ENCODE measurements around the gene RFPL1.
"Not testable (repeated sequence)": the region's sequence is repeated elsewhere in the genome, so short reads cannot be mapped to it uniquely, and the experiment has no call there.

RFPL1 gene

DNA sequence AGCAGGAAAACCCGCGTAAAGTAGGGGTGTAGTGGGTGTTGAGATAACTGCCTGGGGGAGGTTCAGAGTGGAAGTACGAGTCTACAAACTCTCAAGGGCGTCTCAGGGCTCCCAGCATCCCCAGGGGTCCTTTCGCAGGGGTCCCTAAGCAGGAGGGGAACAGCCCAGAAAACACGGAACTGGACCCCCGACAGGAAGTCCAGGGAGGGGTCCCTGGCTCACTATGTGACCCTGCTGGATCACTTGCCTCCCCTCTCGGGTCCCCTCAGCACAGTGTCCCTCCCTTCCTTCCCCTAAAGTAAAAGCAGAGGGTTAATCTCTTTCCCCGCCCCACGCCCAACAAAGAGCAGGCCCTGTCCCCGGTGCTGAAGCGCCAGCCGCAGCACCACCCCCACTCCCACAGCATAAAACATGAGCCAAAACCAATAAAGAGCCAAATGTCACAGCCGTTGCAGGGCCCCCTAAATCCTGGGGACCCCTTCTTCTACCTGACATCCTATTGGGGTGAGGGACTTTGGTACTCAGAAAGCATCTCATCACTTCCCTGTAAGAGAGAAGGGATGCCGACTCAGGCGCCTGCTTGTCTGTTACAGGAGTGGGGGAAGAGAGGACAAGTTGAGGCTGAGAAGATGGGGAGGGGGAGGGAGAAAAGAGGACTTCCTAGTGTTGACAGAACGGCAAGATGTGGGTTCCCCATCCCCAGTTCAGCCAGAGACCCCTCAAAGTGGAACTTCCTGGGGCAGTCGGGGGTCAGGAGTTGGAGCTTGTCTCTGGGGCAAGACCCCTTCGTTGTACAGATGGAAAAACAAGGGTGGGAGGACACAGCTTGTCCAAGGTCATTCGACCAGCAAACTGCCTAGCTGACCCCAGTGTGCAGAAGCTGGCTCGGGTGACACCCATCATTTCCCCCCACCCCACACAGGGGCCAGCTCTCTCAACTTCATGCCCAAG lies 40.2 kb downstream of the RFPL1 start:
- no peak for DNase-seq (ENCODE audit: low read depth in 1 of 2, low spot score in 1 of 2)

DNA sequence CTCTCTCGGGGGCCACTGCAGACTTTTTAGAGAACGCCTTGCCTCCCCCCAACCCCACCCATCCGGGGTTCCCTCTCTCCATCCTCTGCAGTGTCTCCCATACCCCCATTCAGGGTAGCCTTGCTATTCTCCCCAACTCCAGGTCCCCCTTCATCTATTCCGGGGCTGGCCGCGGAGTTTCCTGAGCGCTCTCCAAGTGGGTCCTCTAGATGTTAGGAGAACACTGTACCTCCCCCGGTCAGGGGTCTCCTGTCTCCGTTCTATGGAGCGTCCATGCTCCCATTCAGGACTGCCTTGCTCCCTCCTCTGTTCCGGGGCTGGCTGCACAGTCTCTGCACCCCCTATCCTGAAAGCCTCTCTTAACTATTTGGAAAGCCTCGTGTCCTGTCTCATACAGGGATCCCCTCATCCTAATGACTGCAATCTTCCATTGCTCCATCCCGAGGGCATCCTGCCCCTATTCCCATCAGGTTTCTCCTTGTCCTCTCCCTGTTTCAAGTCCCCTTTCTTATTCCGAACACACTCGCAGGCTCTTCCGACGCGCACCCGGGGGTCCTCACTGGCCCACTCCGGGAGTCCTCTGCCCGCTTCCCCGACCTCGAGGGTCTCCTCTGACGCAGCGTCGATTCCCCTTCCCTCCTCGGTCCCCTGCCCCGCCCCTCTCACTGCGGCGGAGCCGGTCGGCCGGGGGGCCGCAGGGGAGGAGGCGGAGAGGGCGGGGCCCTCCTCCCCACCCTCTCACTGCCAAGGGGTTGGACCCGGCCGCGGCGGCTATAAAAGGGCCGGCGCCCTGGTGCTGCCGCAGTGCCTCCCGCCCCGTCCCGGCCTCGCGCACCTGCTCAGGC lies 41.3 kb downstream of the RFPL1 start, which contains the start of gene NEFH:
TSS of gene NEFH (plus strand) at position 802 of the 845 bp plus-strand sequence. CDS start 45 bp downstream, outside the sequence.
- DNase-seq (ENCODE audit: low read depth in 1 of 2, low spot score in 1 of 2): no peak

DNA sequence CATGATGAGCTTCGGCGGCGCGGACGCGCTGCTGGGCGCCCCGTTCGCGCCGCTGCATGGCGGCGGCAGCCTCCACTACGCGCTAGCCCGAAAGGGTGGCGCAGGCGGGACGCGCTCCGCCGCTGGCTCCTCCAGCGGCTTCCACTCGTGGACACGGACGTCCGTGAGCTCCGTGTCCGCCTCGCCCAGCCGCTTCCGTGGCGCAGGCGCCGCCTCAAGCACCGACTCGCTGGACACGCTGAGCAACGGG lies 41.8 kb downstream of the RFPL1 start:
- no peak for DNase-seq (ENCODE audit: low read depth in 1 of 2, low spot score in 1 of 2)

DNA sequence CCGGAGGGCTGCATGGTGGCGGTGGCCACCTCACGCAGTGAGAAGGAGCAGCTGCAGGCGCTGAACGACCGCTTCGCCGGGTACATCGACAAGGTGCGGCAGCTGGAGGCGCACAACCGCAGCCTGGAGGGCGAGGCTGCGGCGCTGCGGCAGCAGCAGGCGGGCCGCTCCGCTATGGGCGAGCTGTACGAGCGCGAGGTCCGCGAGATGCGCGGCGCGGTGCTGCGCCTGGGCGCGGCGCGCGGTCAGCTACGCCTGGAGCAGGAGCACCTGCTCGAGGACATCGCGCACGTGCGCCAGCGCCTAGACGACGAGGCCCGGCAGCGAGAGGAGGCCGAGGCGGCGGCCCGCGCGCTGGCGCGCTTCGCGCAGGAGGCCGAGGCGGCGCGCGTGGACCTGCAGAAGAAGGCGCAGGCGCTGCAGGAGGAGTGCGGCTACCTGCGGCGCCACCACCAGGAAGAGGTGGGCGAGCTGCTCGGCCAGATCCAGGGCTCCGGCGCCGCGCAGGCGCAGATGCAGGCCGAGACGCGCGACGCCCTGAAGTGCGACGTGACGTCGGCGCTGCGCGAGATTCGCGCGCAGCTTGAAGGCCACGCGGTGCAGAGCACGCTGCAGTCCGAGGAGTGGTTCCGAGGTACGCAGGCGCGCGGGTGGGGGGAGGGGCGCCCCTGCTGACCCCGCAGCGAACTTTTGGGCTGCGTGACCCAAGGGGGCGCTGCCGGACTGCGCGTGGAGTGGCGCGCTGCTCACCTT lies 42.3 kb downstream of the RFPL1 start:
- no peak for DNase-seq (ENCODE audit: low read depth in 1 of 2, low spot score in 1 of 2)

DNA sequence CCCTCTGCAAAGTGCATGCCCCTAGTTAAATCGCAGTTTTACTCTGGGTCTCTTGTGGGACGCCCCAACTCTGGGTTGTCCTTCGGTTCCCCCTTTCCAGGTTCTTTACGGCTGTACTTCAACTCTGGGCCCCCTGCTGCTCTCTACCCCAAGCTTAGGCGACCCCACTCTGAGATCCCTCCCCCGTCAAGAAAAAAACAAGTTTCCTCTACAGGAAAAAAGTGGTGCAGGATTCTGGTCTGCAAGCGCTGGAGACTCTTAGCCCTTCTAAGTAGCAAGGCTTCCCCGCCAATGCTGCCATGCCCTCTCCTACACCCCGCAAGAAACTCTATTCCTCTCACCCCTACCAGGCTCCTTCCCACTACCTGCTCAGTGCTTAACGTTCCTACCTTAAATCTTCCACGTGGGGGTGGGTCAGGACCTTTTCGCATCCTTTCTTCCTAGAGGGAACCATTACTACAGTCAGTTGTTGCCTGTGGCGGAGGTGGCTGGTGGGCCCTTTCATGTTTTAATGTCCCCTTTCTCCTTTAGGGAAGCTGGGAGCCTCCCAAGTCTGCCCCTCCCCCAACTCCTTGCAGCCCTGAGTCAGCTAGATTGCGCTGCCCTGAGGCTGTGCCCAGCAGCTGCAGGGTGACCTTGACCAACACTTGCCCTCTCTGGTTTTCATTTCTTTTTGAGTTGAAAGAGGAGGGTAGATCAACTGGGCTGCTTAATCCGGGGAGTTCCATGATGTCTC lies 43.0 kb downstream of the RFPL1 start:
- no peak for DNase-seq (ENCODE audit: low read depth in 1 of 2, low spot score in 1 of 2)

DNA sequence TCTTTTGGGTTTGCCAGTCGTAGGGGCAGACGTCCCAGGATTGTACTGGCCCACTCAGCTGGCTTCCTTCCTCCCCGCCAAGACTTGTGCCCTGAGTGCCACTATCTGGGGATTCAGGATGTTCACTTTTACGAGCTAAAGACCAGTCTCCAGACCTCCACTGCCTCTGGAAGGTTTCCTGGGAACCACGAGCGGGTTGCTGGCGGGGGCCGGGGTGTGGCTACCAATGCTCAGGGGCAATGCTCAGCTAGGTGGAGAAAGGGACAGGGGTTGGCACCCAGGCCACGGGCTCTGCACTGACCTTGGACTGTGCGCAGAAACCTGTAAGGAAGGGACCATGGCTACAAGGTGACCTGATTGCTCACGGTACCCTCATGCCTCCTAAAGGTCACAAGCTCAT lies 43.9 kb downstream of the RFPL1 start:
- no peak for DNase-seq (ENCODE audit: low read depth in 1 of 2, low spot score in 1 of 2)

DNA sequence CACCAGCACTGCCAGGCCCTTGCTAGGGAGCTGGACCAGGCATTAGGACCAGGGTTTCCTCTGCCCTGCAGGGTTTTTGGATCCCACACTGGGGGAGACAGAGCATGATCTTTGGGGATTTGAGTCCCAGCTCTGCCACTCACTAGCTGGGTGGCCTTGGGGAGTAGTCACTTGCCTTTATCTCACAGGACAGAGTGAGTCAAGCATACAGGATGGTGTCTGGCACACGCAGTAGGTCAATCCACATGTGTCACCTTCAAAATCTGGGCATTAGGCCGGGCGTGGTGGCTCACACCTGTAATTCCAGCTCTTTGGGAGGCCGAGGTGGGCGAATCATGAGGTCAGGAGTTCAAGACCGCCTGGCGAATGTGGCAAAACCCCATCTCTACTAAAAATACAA lies 44.3 kb downstream of the RFPL1 start:
- no peak for DNase-seq (ENCODE audit: low read depth in 1 of 2, low spot score in 1 of 2)

DNA sequence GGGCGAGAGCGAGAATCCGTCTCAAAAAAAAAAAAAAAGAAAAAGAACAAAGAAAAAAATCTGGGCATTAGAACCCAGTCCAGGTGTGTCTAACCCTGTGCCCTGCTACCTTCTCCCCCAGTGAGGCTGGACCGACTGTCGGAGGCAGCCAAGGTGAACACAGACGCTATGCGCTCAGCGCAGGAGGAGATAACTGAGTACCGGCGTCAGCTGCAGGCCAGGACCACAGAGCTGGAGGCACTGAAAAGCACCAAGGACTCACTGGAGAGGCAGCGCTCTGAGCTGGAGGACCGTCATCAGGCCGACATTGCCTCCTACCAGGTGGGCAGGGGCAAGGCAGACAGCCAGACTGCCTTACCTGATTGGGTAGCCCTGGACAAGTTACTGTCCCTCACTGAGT lies 44.9 kb downstream of the RFPL1 start:
- DNase-seq (ENCODE audit: low read depth in 1 of 2, low spot score in 1 of 2): no peak

DNA sequence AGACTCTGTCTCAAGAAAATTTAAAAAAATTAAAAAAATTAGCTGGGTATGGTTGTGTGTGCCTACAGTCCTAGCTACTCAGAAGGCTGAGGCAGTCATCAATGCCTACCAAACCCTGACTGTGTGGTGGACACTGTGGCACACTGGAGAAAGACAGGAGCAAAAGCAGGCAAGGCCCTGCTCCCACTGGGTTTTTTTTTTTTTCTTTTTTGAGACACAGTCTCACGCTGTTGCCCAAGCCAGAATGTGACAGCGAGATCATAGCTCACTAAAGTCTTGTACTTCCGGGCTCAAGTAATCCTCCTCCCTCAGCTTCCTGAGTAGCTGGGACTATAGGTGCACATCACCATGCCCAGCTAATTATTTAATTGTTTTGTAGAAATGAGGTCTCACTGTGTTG lies 46.3 kb downstream of the RFPL1 start:
- no peak for DNase-seq (ENCODE audit: low read depth in 1 of 2, low spot score in 1 of 2)

DNA sequence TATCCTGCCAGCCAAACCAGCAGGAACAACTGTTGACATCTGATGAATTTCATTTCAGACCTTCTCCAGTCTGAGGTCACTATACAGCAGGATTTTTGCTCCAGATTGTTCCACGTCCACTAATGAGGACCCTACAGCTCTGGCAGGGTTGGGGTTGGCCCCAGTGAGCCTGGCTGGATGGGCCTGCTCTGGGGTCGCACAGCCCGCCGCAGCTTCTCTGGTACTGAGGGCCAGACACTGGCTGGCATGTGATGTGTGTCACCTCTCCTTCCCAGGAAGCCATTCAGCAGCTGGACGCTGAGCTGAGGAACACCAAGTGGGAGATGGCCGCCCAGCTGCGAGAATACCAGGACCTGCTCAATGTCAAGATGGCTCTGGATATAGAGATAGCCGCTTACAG lies 47.1 kb downstream of the RFPL1 start:
- no peak for DNase-seq (ENCODE audit: low read depth in 1 of 2, low spot score in 1 of 2)

DNA sequence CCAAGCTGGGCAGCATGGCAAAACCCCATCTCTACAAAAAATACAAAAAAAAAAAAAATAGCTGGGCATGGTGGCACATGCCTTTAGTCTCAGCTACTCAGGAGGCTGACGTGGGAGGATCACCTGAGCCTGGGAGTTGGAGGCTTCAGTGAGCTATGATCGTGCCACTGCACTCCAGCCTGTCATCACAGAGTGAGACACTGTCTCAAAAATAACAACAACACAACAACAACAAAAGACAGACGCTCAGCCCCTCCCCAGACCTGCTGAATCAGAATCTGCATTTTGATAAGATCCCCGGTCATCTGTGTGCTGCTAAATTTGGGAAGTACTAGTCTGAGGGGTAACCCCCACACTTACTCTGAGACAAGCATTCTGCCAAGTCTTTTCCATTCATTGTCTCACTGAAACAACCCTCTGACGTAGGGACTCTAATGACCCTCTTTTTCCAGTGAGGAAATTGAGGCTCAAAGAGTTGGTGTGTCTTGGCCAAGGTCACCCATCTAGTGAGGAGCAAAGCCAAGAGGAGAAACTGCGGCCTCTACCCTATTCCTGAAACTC lies 49.1 kb downstream of the RFPL1 start:
- DNase-seq (ENCODE audit: low read depth in 1 of 2, low spot score in 1 of 2): no peak

DNA sequence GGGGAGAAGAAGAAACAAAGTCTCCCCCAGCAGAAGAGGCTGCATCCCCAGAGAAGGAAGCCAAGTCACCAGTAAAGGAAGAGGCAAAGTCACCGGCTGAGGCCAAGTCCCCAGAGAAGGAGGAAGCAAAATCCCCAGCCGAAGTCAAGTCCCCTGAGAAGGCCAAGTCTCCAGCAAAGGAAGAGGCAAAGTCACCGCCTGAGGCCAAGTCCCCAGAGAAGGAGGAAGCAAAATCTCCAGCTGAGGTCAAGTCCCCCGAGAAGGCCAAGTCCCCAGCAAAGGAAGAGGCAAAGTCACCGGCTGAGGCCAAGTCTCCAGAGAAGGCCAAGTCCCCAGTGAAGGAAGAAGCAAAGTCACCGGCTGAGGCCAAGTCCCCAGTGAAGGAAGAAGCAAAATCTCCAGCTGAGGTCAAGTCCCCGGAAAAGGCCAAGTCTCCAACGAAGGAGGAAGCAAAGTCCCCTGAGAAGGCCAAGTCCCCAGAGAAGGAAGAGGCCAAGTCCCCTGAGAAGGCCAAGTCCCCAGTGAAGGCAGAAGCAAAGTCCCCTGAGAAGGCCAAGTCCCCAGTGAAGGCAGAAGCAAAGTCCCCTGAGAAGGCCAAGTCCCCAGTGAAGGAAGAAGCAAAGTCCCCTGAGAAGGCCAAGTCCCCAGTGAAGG lies 50.9 kb downstream of the RFPL1 start:
- DNase-seq (ENCODE audit: low read depth in 1 of 2, low spot score in 1 of 2): not testable (repeated sequence)

DNA sequence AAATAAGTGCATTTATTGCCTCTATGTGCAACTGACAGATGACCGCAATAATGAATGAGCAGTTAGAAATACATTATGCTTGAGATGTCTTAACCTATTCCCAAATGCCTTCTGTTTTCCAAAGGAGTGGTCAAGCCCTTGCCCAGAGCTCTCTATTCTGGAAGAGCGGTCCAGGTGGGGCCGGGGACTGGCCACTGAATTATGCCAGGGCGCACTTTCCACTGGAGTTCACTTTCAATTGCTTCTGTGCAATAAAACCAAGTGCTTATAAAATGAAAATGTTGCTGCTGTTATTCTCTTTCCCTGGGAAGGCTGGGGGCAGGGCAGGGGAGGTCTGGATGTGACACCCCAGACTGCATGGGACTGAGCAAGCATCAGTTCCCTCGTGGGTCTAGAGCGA lies 52.6 kb downstream of the RFPL1 start:
- DNase-seq (ENCODE audit: low read depth in 1 of 2, low spot score in 1 of 2): no peak
